Breast epithelium (tissue), 4 donors: ENCODE results near the gene VPS25. TPM values are rescaled to one million over a fixed set of nuclear protein-coding genes. Genes with fewer than 3 reads are reported as not detected.
A peak's percentile ranks its signal among the peaks of the same experiment; 100 is the strongest.

Source experiments
- DNase-seq, 2 donors: peaks; one replicate each; pipeline ENCODE4 v3.0.0-alpha.2; 2019; ENCODE audit warnings: low spot score in 2 of 2
- H3K27ac ChIP-seq, 2 donors: fragments of 200-600 bp; sonication (generic) in 1 of 2; one replicate each; pipeline ENCODE4 v1.5.1; 2016 to 2019; ENCODE audit warnings: mild to moderate bottlenecking in 1 of 2
- H3K27me3 ChIP-seq, 2 donors: fragments of 200-600 bp; sonication (generic) in 1 of 2; one replicate each; pipeline versions ENCODE4 v1.5.1 to v1.6.0; 2017 to 2019; ENCODE audit warnings: control low read depth in 1 of 2, mild to moderate bottlenecking in 1 of 2
- H3K36me3 ChIP-seq: fragments of 200-600 bp; one replicate; pipeline ENCODE4 v1.5.1; 2019
- H3K4me1 ChIP-seq, 2 donors: fragments of 200-600 bp; sonication (generic); one replicate each; pipeline ENCODE4 v1.5.1; 2016 to 2019; ENCODE audit warnings: control low read depth in 1 of 2
- H3K4me3 ChIP-seq, 3 donors: fragments of 200-600 bp; sonication (generic); 1 replicate in 2 of 3; 2 replicates in 1 of 3; pipeline ENCODE4 v1.5.1; 2016 to 2019; ENCODE audit warnings: mild to moderate bottlenecking in 3 of 3, moderate library complexity in 2 of 3
- H3K9me3 ChIP-seq, 2 donors: fragments of 200-600 bp; sonication (generic) in 1 of 2; one replicate each; pipeline ENCODE4 v1.5.1; 2016 to 2019; ENCODE audit warnings: control low read depth in 1 of 2
- POLR2A ChIP-seq: fragments of 450-650 bp; IDR thresholded peaks from one replicate; pipeline ENCODE4 v1.6.1; 2016; ENCODE audit warnings: antibody characterized with exemption, mild to moderate bottlenecking, moderate library complexity
- POLR2AphosphoS5 ChIP-seq, 3 donors: sonication (generic); formaldehyde crosslinking; IDR thresholded peaks; one replicate each; pipeline ENCODE4 v1.6.1; 2017; ENCODE audit warnings: antibody characterized with exemption in 3 of 3
- intact Hi-C: fragments of 100-400 bp; cut with DNase I; formaldehyde crosslinking; loops from one replicate; pipeline ENCODE4 v1.15.1; 2023; ENCODE audit warnings: low total_unique reads
- total RNA-seq, 3 donors: library from RNA; depleted of rRNA; stranded (reverse); fragments of >200 nt; gene quantifications; one replicate each; pipeline ENCODE4 v1.1.0, GENCODE V29; 2016
- TF ChIP-seq, protein P1 (sequence below), 3 donors: fragments of 450-650 bp; IDR thresholded peaks; one replicate each; pipeline ENCODE4 v1.5.1; 2016 to 2017; ENCODE audit warnings: antibody characterized with exemption in 3 of 3, mild to moderate bottlenecking in 3 of 3, moderate library complexity in 3 of 3

VPS25 gene
- total RNA-seq, 3 donors from 2014 or later = 53.4 to 70.4 (median 61.9) TPM

GRCh38 chr17:42748908-42749798, 24.1 kb upstream of the VPS25 start:
- TF ChIP-seq POLR2AphosphoS5 (IDR thresholded peaks at IDR 0.05) = peak in 1 of 3 donors; percentile 11
- TF ChIP-seq, protein P1, sequence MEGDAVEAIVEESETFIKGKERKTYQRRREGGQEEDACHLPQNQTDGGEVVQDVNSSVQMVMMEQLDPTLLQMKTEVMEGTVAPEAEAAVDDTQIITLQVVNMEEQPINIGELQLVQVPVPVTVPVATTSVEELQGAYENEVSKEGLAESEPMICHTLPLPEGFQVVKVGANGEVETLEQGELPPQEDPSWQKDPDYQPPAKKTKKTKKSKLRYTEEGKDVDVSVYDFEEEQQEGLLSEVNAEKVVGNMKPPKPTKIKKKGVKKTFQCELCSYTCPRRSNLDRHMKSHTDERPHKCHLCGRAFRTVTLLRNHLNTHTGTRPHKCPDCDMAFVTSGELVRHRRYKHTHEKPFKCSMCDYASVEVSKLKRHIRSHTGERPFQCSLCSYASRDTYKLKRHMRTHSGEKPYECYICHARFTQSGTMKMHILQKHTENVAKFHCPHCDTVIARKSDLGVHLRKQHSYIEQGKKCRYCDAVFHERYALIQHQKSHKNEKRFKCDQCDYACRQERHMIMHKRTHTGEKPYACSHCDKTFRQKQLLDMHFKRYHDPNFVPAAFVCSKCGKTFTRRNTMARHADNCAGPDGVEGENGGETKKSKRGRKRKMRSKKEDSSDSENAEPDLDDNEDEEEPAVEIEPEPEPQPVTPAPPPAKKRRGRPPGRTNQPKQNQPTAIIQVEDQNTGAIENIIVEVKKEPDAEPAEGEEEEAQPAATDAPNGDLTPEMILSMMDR (IDR thresholded peaks at IDR 0.05) = no peak
- Histone ChIP-seq H3K27me3 (no peaks in the 10 kb centered on the region), H3K27ac (peak overlapping the region; percentile 69 to 90), H3K4me3 (no peak overlapping the region), H3K9me3 (no peaks in the 10 kb centered on the region), H3K4me1 (peaks cover 0 to 3% of the 10 kb centered on the region in 2 donors), H3K36me3 (no peaks in the 10 kb centered on the region)
- DNase-seq = no peak
- intact Hi-C loops = no loop called here

GRCh38 chr17:42750739-42751344, 22.4 kb upstream of the VPS25 start:
- Histone ChIP-seq H3K36me3 (no peaks in the 10 kb centered on the region), H3K27me3 (no peaks in the 10 kb centered on the region), H3K27ac (peak overlapping the region; percentile 69 to 90), H3K4me3 (no peak overlapping the region), H3K9me3 (no peaks in the 10 kb centered on the region), H3K4me1 (no peaks in the 10 kb centered on the region)
- intact Hi-C loops = no loop called here
- no peak for DNase-seq
- no peak for TF ChIP-seq POLR2AphosphoS5 (IDR thresholded peaks at IDR 0.05)
- TF ChIP-seq, protein P1 (IDR thresholded peaks at IDR 0.05) = no peak
- TF ChIP-seq POLR2A = no peak

DNA sequence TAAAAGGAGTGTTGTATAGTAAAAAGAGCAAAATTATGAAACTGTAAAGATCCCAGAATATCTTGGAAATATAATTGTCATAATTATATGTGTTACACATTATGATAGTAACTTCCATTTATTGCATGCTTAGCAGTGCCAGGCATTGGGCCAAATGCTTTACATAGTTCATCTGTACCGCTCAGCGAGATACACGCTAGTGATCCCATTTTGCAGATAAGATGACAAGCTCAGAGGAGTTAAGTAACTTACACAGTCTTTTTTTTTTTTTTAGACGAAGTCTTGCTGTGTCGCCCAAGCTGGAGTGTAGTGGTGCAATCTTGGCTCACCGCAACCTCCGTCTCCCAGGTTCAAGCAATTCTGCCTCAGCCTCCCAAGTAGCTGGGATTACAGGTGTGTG, 21.6 kb upstream of the VPS25 start:
- Histone ChIP-seq H3K4me3 (no peak overlapping the region), H3K27ac (no peak overlapping the region), H3K9me3 (no peaks in the 10 kb centered on the region), H3K36me3 (no peaks in the 10 kb centered on the region), H3K27me3 (no peaks in the 10 kb centered on the region), H3K4me1 (no peaks in the 10 kb centered on the region)
- DNase-seq = no peak
- intact Hi-C loops = no loop called here
- TF ChIP-seq, protein P1 (IDR thresholded peaks at IDR 0.05) = no peak
- TF ChIP-seq POLR2A = no peak
- no peak for TF ChIP-seq POLR2AphosphoS5 (IDR thresholded peaks at IDR 0.05)

DNA sequence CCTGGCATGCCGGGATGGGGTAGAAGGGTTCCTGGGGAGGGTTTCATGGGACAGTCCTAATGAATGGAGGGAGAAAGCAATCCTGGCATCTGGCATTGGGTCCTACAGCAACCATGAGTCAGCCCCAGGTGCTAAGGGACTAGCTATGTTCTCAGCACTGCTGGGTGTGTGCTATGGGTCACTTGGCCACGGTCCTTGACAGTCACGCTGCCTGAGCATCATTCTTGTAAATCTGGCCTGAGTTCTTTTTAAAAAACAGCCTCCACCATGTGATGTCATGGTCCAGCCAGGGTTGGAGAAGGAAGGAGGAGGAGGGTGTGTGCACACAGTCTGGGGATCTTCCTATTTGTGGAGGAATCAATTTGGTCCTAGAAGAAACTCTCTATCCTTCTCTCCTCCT, 18.5 kb upstream of the VPS25 start:
- DNase-seq = no peak
- H3K27ac ChIP-seq = peak overlapping the region; percentile 52 to 74
- intact Hi-C loops = no loop called here
- no peaks in the 10 kb centered on the region for H3K9me3 ChIP-seq
- H3K27me3 ChIP-seq = no peaks in the 10 kb centered on the region
- TF ChIP-seq POLR2A (no peak), POLR2AphosphoS5 (IDR thresholded peaks at IDR 0.05) (peak; percentile 25 to 89 (median 26))
- TF ChIP-seq, protein P1 (IDR thresholded peaks at IDR 0.05) = no peak
- no peak overlapping the region for H3K4me3 ChIP-seq
- H3K36me3 ChIP-seq = no peaks in the 10 kb centered on the region
- no peaks in the 10 kb centered on the region for H3K4me1 ChIP-seq
